GM12878 (cell line): ENCODE results near the gene ADGRB2. TPM values are rescaled to one million over a fixed set of nuclear protein-coding genes. Genes with fewer than 3 reads are reported as not detected.

Experiments used
- ATAC-seq: fragments of 200-7000 bp; cut with Tn5 transposase; 3 replicates; pipeline ENCODE4 v1.9.1; 2020; ENCODE audit warnings: mild to moderate bottlenecking, moderate library complexity
- BruUV-seq: library from RNA; stranded (reverse); fragments of 400-500 nt; replicated peaks from 2 replicates; lab custom pipeline; 2021; lab: Mats Ljungman, UMichigan
- CTCF ChIA-PET: fragments of 300-600 bp; sonication (Branson Sonifier 250); formaldehyde crosslinking; extraction: SDS; loops from one replicate; lab custom pipeline; 2021; ENCODE audit warnings: inconsistent platforms; lab: Yijun Ruan, JAX
- POLR2A ChIA-PET: fragments of 350-600 bp; formaldehyde crosslinking; extraction: SDS; loops from one replicate; lab custom pipeline; 2021; ENCODE audit warnings: inconsistent platforms; lab: Charles Lee
- RAD21 ChIA-PET: fragments of 300-600 bp; sonication (Branson Sonifier 250); formaldehyde crosslinking; loops from one replicate; lab custom pipeline; 2023; ENCODE audit warnings: antibody characterized with exemption; ENCODE audit not compliant: unreplicated experiment; lab: Charles Lee
- SMC1A ChIA-PET: fragments of 300-600 bp; sonication (Branson Sonifier 250); formaldehyde crosslinking; loops from one replicate; lab custom pipeline; 2023; ENCODE audit not compliant: unreplicated experiment, uncharacterized antibody; lab: Charles Lee
- DNase-seq: peaks from one replicate; pipeline ENCODE4 v3.0.0-alpha.2; 2011; ENCODE audit warnings: low read depth, low spot score
- FAIRE-seq: peaks from 3 replicates; lab custom pipeline; 2011; peaks lifted over from hg19 to GRCh38; lab: Jason Lieb, UNC
- H2AFZ ChIP-seq: 2 replicates; pipeline ENCODE4 v1.6.0; 2011; ENCODE audit warnings: low read depth, low read length, control low read depth; ENCODE audit not compliant: control insufficient read depth
- H3K27ac ChIP-seq: 2 replicates; pipeline ENCODE4 v1.5.1; 2011; ENCODE audit warnings: control low read depth; ENCODE audit not compliant: control insufficient read depth, insufficient read depth
- H3K27me3 ChIP-seq, 2 experiments: replicated peaks in 1 of 2; 2 replicates each; pipeline versions ENCODE4 v1.6.0 to v1.6.1; 2011; ENCODE audit warnings: low read length in 1 of 2; ENCODE audit not compliant: control insufficient read depth in 2 of 2, insufficient read depth in 2 of 2
- H3K36me3 ChIP-seq, 2 experiments: 2 replicates each; pipeline ENCODE4 v1.5.1; 2011; ENCODE audit warnings: low read length in 1 of 2; ENCODE audit not compliant: control insufficient read depth in 2 of 2, insufficient read depth in 2 of 2
- H3K4me1 ChIP-seq: 2 replicates; pipeline ENCODE4 v1.6.1; 2011; ENCODE audit warnings: mild to moderate bottlenecking, low read length, moderate library complexity, mixed read lengths; ENCODE audit not compliant: control insufficient read depth, insufficient read depth
- H3K4me2 ChIP-seq: 2 replicates; pipeline ENCODE4 v1.6.0; 2011; ENCODE audit warnings: control low read depth; ENCODE audit not compliant: control insufficient read depth, insufficient read depth
- H3K4me3 ChIP-seq: fragments of 200-600 bp; sonication (generic); 2 replicates; pipeline ENCODE4 v1.5.1; 2016
- H3K79me2 ChIP-seq: 2 replicates; pipeline ENCODE4 v1.6.0; 2011; ENCODE audit warnings: low read length; ENCODE audit not compliant: control insufficient read depth, insufficient read depth
- H3K9ac ChIP-seq: 2 replicates; pipeline ENCODE4 v1.8.0; 2011; ENCODE audit warnings: low read length, control low read depth, mixed read lengths; ENCODE audit not compliant: control insufficient read depth, insufficient read depth
- H3K9me3 ChIP-seq: replicated peaks from 3 replicates; pipeline ENCODE4 v1.5.1; 2011; ENCODE audit warnings: mild to moderate bottlenecking, low read length; ENCODE audit not compliant: control insufficient read depth, insufficient read depth
- H4K20me1 ChIP-seq: 2 replicates; pipeline ENCODE4 v1.6.0; 2011; ENCODE audit not compliant: control insufficient read depth, insufficient read depth
- DPF2 ChIP-seq: fragments of 450-650 bp; IDR thresholded peaks from 2 replicates; pipeline ENCODE4 v1.6.1; 2017; ENCODE audit warnings: mild to moderate bottlenecking
- ESRRA ChIP-seq: IDR thresholded peaks from 2 replicates; pipeline ENCODE4 v1.6.1; 2012; ENCODE audit warnings: mild to moderate bottlenecking, low read length, improper control_type of control experiment
- HDAC6 ChIP-seq: fragments of 200-600 bp; sonication (generic); IDR thresholded peaks from one replicate; pipeline ENCODE4 v1.8.0; 2017; ENCODE audit warnings: antibody characterized with exemption; ENCODE audit not compliant: unreplicated experiment
- IKZF1 ChIP-seq: fragments of 450-650 bp; conservative IDR thresholded peaks from 2 replicates; pipeline ENCODE4 v1.6.1; 2017; ENCODE audit warnings: antibody characterized with exemption, mild to moderate bottlenecking
- LARP7 ChIP-seq: fragments of 450-650 bp; IDR thresholded peaks from 2 replicates; pipeline ENCODE4 v1.6.1; 2017; ENCODE audit warnings: mild to moderate bottlenecking
- MXI1 ChIP-seq: fragments of 150-350 bp; IDR thresholded peaks from 2 replicates; pipeline ENCODE4 v1.6.1; 2011; ENCODE audit warnings: low read depth, mild to moderate bottlenecking, inconsistent platforms, low read length, improper control_type of control experiment
- NR2C2 ChIP-seq: IDR thresholded peaks from 2 replicates; pipeline ENCODE4 v1.6.1; 2011; ENCODE audit warnings: borderline replicate concordance, low read depth; ENCODE audit not compliant: control insufficient read depth, insufficient read length
- RAD21 ChIP-seq: IDR thresholded peaks from 2 replicates; pipeline ENCODE4 v1.6.1; 2011; ENCODE audit warnings: mild to moderate bottlenecking, low read depth, low read length, moderate library complexity; ENCODE audit not compliant: insufficient read depth
- SMARCA5 ChIP-seq: fragments of 450-650 bp; IDR thresholded peaks from 2 replicates; pipeline ENCODE4 v1.6.1; 2017; ENCODE audit warnings: mild to moderate bottlenecking
- SUZ12 ChIP-seq: fragments of 200-600 bp; sonication (generic); IDR thresholded peaks from one replicate; pipeline ENCODE4 v1.6.1; 2018; ENCODE audit warnings: antibody characterized with exemption, mild to moderate bottlenecking; ENCODE audit not compliant: unreplicated experiment
- ZNF217 ChIP-seq: fragments of 450-650 bp; IDR thresholded peaks from 2 replicates; pipeline ENCODE4 v1.6.1; 2017; ENCODE audit warnings: antibody characterized with exemption, mild to moderate bottlenecking
- WGBS: methylation state at CpG from one replicate; pipeline ENCODE4 v1.1.6; 2016; ENCODE audit warnings: low lambda C conversion rate; ENCODE audit not compliant: insufficient replicate concordance, insufficient coverage; ENCODE audit errors: missing lambda C conversion rate; 5-methylcytosine and 5-hydroxymethylcytosine counted together
- in situ Hi-C: fragments of 300-500 bp; cut with MboI; formaldehyde crosslinking; loops from 9 replicates; pipeline ENCODE4 v1.14.3; 2018; ENCODE audit warnings: mixed read lengths
- intact Hi-C: fragments of 100-400 bp; cut with micrococcal nuclease; formaldehyde crosslinking; loops from one replicate; pipeline ENCODE4 v1.14.2; 2022; ENCODE audit not compliant: unreplicated experiment
- polyA plus RNA-seq, 11 experiments: library from polyadenylated mRNA; depleted of rRNA in 4 of 11; unstranded in 6 of 11; stranded (reverse) in 5 of 11; fragments of >200 nt; fragmentation: Nextera tagmentation in 4 of 11; fragmentation: Illumina TruSeq in 1 of 11; extraction: Ambion mirVana in 4 of 11; extraction: Trizol in 1 of 11; gene quantifications; 1 replicate in 1 of 11; 2 replicates in 10 of 11; pipeline versions ENCODE4 v1.2.1 to v1.2.3, GENCODE V29; 2011 to 2016; ENCODE audit warnings: inconsistent platforms in 2 of 11, missing spikeins in 2 of 11, low read depth in 1 of 11
- total RNA-seq, 4 experiments: library from RNA; depleted of rRNA in 3 of 4; stranded (reverse); fragments of >200 nt in 3 of 4; fragmentation: Illumina TruSeq in 1 of 4; extraction: Trizol in 1 of 4; gene quantifications; 2 replicates each; pipeline versions ENCODE4 v1.2.1 to v1.2.3, GENCODE V29; 2013 to 2021
- TF ChIP-seq, protein P1 (sequence below): fragments of 150-350 bp; IDR thresholded peaks from 2 replicates; pipeline ENCODE4 v1.6.1; 2014; ENCODE audit warnings: mild to moderate bottlenecking, low read depth, low read length

ADGRB2 gene
- total and polyA plus RNA-seq, 10 of the 15 experiments (the other 5 are each of a cell fraction or from before 2014, with no cell fraction given): 0.11 to 0.33 (median 0.18) TPM; not detected in 4

DNA sequence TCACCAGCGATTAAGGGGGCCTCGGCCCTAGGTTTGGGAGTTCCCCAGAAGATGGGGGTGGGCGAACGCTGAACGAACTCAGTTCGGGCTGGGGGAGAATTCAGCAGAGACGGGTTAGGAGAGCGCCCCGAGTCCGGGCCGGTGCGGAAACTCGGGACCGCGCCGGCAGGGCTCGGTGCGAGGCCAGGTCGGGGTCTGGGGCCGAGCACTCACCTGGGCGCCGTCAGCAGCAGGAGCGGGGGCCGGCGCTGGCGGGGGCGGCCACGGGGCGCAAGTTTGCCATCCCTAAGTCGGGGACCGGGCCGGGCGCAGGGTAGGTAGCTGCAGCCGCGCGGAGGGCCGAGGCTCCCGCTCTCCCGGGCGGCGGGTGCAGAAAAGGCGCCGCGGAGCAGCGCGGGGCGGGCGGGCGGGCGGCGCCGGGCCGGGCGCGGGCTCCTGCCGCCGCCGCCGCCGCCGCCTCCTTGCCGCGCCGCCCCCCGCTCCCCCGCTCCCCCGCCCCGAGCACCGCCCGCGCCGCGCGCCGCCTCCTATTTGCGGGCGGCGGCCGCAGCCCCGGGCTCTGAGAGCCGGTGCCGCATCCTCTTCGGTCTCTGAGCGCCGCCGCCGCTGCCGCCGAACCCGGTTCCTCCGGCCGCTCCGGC is 349 bp downstream of the ADGRB2 start:
- TF ChIP-seq SUZ12: peak; percentile 92
- TF ChIP-seq ZNF217: no peak
- TF ChIP-seq, all 136 proteins: peak for 1
- Histone ChIP-seq H3K27ac (no peak overlapping the region), H3K36me3 (no peaks in the 10 kb centered on the region), H3K27me3 (peaks cover 20 to 26% of the 10 kb centered on the region in 2 experiments), H3K79me2 (no peaks in the 10 kb centered on the region), H3K4me3 (peak overlapping the region; percentile 32; the same call in 1 of the 2 replicates), H3K9me3 (no peaks in the 10 kb centered on the region), H3K4me1 (peaks cover 8% of the 10 kb centered on the region), H2AFZ (no peak overlapping the region), H4K20me1 (no peaks in the 10 kb centered on the region), H3K9ac (no peak overlapping the region), H3K4me2 (peak overlapping the region; percentile 81)
- ChIA-PET CTCF (interaction anchor here (1.2 to 3.2 kb wide), 5 partner anchors 13 to 99 kb away, joined by 3 to 12 read pairs (median 4); no protein-coding TSS in a partner anchor), SMC1A (no interaction called here), POLR2A (no interaction called here), RAD21 (interaction anchor here (0.8 to 1.0 kb wide), 3 partner anchors 18 to 200 kb away, joined by 3 read pairs; no protein-coding TSS in a partner anchor)
- in situ Hi-C loops (no loop called here), intact Hi-C loops (no loop called here)
- DNase-seq (no peak), FAIRE-seq (no peak), ATAC-seq (no peak)
- 0% methylated on average over 17 of the region's 93 CpGs for WGBS
- BruUV-seq: no TSS peak

DNA sequence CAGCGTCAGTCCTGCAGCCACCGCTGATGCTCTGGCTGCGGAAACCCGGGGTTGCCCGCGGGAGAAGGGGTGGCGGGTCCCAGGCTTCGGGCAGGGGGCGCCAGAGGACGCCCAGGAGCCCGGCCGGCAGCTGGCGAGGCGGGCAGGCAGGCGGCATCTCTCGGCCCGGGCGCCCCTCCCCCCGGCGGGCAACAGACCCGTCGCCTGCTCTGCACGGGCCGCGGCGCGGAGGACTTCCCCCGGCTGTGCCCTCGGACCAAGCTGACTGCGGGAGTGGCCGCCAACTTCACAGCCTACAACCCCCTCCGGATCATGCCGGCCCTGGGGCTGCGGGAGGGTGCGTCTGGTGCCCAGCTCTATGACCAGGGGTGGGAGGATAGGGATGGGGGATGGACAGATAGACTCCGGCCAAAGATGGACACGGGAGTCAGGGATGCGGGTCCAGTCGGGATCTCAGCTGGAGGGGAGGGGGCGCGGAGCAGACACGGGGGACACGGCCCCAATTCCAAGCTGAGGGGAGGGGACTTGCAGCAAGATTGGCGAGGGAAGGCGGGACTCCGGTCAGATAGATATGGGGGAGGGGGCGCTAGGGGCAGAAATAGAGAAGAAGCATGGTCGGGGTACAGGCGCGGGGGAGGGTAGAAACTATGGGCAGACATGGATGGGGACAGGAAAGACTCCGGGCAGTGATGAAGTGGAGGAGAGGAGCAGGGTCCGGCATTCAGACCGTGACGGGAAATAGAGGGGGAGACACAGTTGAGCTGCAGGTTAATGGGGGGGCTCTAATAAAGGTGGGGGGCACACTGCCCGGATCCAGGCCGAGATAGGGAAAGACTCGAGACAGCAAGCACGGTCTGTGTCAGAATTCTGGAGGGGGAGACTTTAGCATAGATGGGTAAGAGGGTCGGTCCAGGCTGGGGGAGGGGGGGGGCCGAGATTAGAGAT is 1.1 kb downstream of the ADGRB2 start:
- RAD21 ChIA-PET: interaction anchor here (0.8 to 1.5 kb wide), 4 partner anchors 17 to 201 kb away, joined by 3 to 4 read pairs (median 3); no protein-coding TSS in a partner anchor
- SMC1A ChIA-PET: interaction anchor here (0.7 kb wide), 1 partner anchor 21 kb away, joined by 3 read pairs; no protein-coding TSS in a partner anchor
- FAIRE-seq: no peak
- H3K27me3 ChIP-seq: peaks cover 20 to 26% of the 10 kb centered on the region in 2 experiments
- H2AFZ ChIP-seq: no peak overlapping the region
- 4% methylated on average over 53 of the region's 60 CpGs for WGBS
- intact Hi-C loops: no loop called here
- no peaks in the 10 kb centered on the region for H4K20me1 ChIP-seq
- CTCF ChIA-PET: interaction anchor here (0.6 to 1.5 kb wide), 6 partner anchors 12 to 446 kb away, joined by 3 to 12 read pairs (median 3); no protein-coding TSS in a partner anchor
- H3K9me3 ChIP-seq: no peaks in the 10 kb centered on the region
- POLR2A ChIA-PET: interaction anchor here (0.6 kb wide), 2 partner anchors 17 to 798 kb away, joined by 4 to 7 read pairs; no protein-coding TSS in a partner anchor
- no peak overlapping the region for H3K4me2 ChIP-seq
- peaks cover 8% of the 10 kb centered on the region for H3K4me1 ChIP-seq
- in situ Hi-C loops: no loop called here
- no peaks in the 10 kb centered on the region for H3K36me3 ChIP-seq
- DNase-seq: no peak
- H3K79me2 ChIP-seq: no peaks in the 10 kb centered on the region
- H3K9ac ChIP-seq: no peak overlapping the region
- ATAC-seq: peak; percentile 62
- no peak overlapping the region for H3K27ac ChIP-seq
- no TSS peak for BruUV-seq
- H3K4me3 ChIP-seq: peak overlapping the region; percentile 32; the same call in 1 of the 2 replicates
- TF ChIP-seq RAD21 (0 out of 2 replicates have a peak, but pooled peaks have one; percentile 22), IKZF1 (peak; percentile 48), LARP7 (peak; percentile 60), ESRRA (no peak), SMARCA5 (0 out of 2 replicates have a peak, but pooled peaks have one; percentile 49), DPF2 (peak; percentile 49; the same call in 1 of the 2 replicates), NR2C2 (no peak), MXI1 (no peak), HDAC6 (no peak)
- TF ChIP-seq, protein P1, sequence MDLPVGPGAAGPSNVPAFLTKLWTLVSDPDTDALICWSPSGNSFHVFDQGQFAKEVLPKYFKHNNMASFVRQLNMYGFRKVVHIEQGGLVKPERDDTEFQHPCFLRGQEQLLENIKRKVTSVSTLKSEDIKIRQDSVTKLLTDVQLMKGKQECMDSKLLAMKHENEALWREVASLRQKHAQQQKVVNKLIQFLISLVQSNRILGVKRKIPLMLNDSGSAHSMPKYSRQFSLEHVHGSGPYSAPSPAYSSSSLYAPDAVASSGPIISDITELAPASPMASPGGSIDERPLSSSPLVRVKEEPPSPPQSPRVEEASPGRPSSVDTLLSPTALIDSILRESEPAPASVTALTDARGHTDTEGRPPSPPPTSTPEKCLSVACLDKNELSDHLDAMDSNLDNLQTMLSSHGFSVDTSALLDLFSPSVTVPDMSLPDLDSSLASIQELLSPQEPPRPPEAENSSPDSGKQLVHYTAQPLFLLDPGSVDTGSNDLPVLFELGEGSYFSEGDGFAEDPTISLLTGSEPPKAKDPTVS: no peak
